Endothelial cell of umbilical vein (primary cell): ENCODE measurements around the gene VPS54. TPM values are rescaled to one million over a fixed set of nuclear protein-coding genes. Genes with fewer than 3 reads are reported as not detected.

Experiments
- BruUV-seq: library from RNA; stranded (reverse); fragments of 400-500 nt; replicated peaks from 2 replicates; lab custom pipeline; 2021; lab: Mats Ljungman, UMichigan
- CTCF ChIA-PET: fragments of 300-600, 350-600 bp; sonication (Branson Sonifier 250); formaldehyde crosslinking; loops from one replicate; lab custom pipeline; 2021; ENCODE audit warnings: antibody characterized with exemption, inconsistent platforms; lab: Charles Lee
- POLR2A ChIA-PET: fragments of 300-600, 350-600 bp; sonication (Branson Sonifier 250); formaldehyde crosslinking; loops from one replicate; lab custom pipeline; 2021; ENCODE audit warnings: antibody characterized with exemption, inconsistent platforms; lab: Charles Lee
- DNase-seq: peaks from one replicate; pipeline ENCODE4 v3.0.0-alpha.2; 2011; ENCODE audit warnings: low read depth, low spot score
- FAIRE-seq: peaks from 2 replicates; lab custom pipeline; 2011; peaks lifted over from hg19 to GRCh38; lab: Jason Lieb, UNC
- H2AFZ ChIP-seq: 2 replicates; pipeline ENCODE4 v1.6.0; 2012; ENCODE audit warnings: low read depth, low read length, control low read depth, inconsistent platforms
- H3K27ac ChIP-seq: 2 replicates; pipeline ENCODE4 v1.5.1; 2011; ENCODE audit warnings: low read depth, mild to moderate bottlenecking, control low read depth, low read length, moderate library complexity; ENCODE audit not compliant: insufficient read depth
- H3K27me3 ChIP-seq, 2 experiments: 2 replicates each; pipeline versions ENCODE4 v1.6.0 to v1.6.1; 2011; ENCODE audit warnings: low read length in 2 of 2, mixed read lengths in 1 of 2; ENCODE audit not compliant: control insufficient read depth in 2 of 2, insufficient read depth in 2 of 2
- H3K36me3 ChIP-seq, 2 experiments: 2 replicates in 1 of 2; 3 replicates in 1 of 2; pipeline ENCODE4 v1.5.1; 2011; ENCODE audit warnings: low read length in 2 of 2, mild to moderate bottlenecking in 1 of 2, moderate library complexity in 1 of 2; ENCODE audit not compliant: control insufficient read depth in 2 of 2, insufficient read depth in 2 of 2; ENCODE audit errors: extremely low read depth in 1 of 2
- H3K4me1 ChIP-seq: 3 replicates; pipeline ENCODE4 v1.5.1; 2011; ENCODE audit warnings: mild to moderate bottlenecking, low read length; ENCODE audit not compliant: control insufficient read depth, insufficient read depth; ENCODE audit errors: extremely low read depth
- H3K4me2 ChIP-seq: 2 replicates; pipeline ENCODE4 v1.6.1; 2011; ENCODE audit warnings: low read length, control low read depth, mixed read lengths; ENCODE audit not compliant: insufficient read depth
- H3K4me3 ChIP-seq, 3 experiments: fragments of 200-600 bp in 1 of 3; sonication (generic), shearing (Covaris generic) in 1 of 3; replicated peaks in 1 of 3; 2 replicates each; pipeline ENCODE4 v1.5.1; 2011 to 2016; ENCODE audit warnings: control low read depth in 3 of 3, low read length in 3 of 3, mild to moderate bottlenecking in 2 of 3, inconsistent platforms in 1 of 3, low read depth in 1 of 3, moderate library complexity in 1 of 3; ENCODE audit not compliant: insufficient read depth in 1 of 3
- H3K79me2 ChIP-seq: 2 replicates; pipeline ENCODE4 v1.6.0; 2012; ENCODE audit warnings: low read length, inconsistent platforms; ENCODE audit not compliant: control insufficient read depth, insufficient read depth
- H3K9ac ChIP-seq: replicated peaks from 2 replicates; pipeline ENCODE3; 2011; ENCODE audit warnings: low read length, control low read depth; ENCODE audit not compliant: insufficient read depth; ENCODE audit errors: extremely low read depth
- H3K9me1 ChIP-seq: replicated peaks from 3 replicates; pipeline ENCODE4 v1.6.0; 2011; ENCODE audit warnings: mild to moderate bottlenecking, low read length; ENCODE audit not compliant: control insufficient read depth, insufficient read depth; ENCODE audit errors: extremely low read depth
- H3K9me3 ChIP-seq: replicated peaks from 2 replicates; pipeline ENCODE4 v1.5.1; 2012; ENCODE audit warnings: low read length, inconsistent platforms; ENCODE audit not compliant: control insufficient read depth, insufficient read depth
- H4K20me1 ChIP-seq: replicated peaks from 2 replicates; pipeline ENCODE3; 2011; ENCODE audit warnings: mild to moderate bottlenecking, low read length; ENCODE audit not compliant: control insufficient read depth, insufficient read depth; ENCODE audit errors: extremely low read depth
- CTCF ChIP-seq, 2 donors: IDR thresholded peaks; 1 replicate in 1 of 2; 2 replicates in 1 of 2; pipeline ENCODE4 v1.5.1; 2011; ENCODE audit warnings: low read length in 2 of 2, mild to moderate bottlenecking in 2 of 2, moderate library complexity in 2 of 2, control low read depth in 1 of 2, inconsistent platforms in 1 of 2, low read depth in 1 of 2; ENCODE audit not compliant: insufficient read depth in 1 of 2; ENCODE audit errors: extremely low read depth in 1 of 2
- EZH2 ChIP-seq: IDR thresholded peaks from 2 replicates; pipeline ENCODE4 v1.6.1; 2012; ENCODE audit warnings: borderline replicate concordance, low read depth, mild to moderate bottlenecking, moderate library complexity, low read length, inconsistent platforms; ENCODE audit not compliant: severe bottlenecking
- FOS ChIP-seq: IDR thresholded peaks from 2 replicates; pipeline ENCODE4 v1.6.1; 2011; ENCODE audit warnings: mild to moderate bottlenecking, low read length, moderate library complexity, borderline replicate concordance; ENCODE audit not compliant: insufficient read depth
- GATA2 ChIP-seq: IDR thresholded peaks from 2 replicates; pipeline ENCODE4 v1.7.0; 2011; ENCODE audit warnings: low read depth, mild to moderate bottlenecking, moderate library complexity, mixed read lengths, low read length; ENCODE audit not compliant: insufficient read length, insufficient read depth
- JUN ChIP-seq: IDR thresholded peaks from 2 replicates; pipeline ENCODE4 v1.6.1; 2011; ENCODE audit warnings: borderline replicate concordance, low read depth; ENCODE audit not compliant: insufficient read length, insufficient read depth
- MAX ChIP-seq: IDR thresholded peaks from 2 replicates; pipeline ENCODE4 v1.6.1; 2011; ENCODE audit not compliant: insufficient read depth, insufficient read length
- MYC ChIP-seq: IDR thresholded peaks from one replicate; pipeline ENCODE4 v1.6.1; 2011; ENCODE audit warnings: mild to moderate bottlenecking, low read depth, low read length
- POLR2A ChIP-seq: IDR thresholded peaks from 2 replicates; pipeline ENCODE4 v1.6.1; 2012; ENCODE audit warnings: low read depth, mild to moderate bottlenecking, control low read depth, low read length
- POLR2AphosphoS5 ChIP-seq: IDR thresholded peaks from 2 replicates; pipeline ENCODE4 v1.6.1; 2012; ENCODE audit warnings: low read depth, mild to moderate bottlenecking, control low read depth, low read length, moderate library complexity; ENCODE audit not compliant: insufficient read depth
- dilution Hi-C: fragments of 300-500 bp; cut with MboI; formaldehyde crosslinking; loops from one replicate; pipeline ENCODE4 v1.15.0; 2019; ENCODE audit warnings: low sequenced_read_pairs; ENCODE audit not compliant: extremely low pct_ligation_motif_present
- intact Hi-C: fragments of 100-400 bp; cut with micrococcal nuclease; formaldehyde crosslinking; loops from one replicate; pipeline ENCODE4 v1.10.0; 2022
- polyA plus RNA-seq, 4 experiments: library from polyadenylated mRNA; depleted of rRNA in 3 of 4; stranded (reverse) in 3 of 4; unstranded in 1 of 4; fragments of >200 nt; gene quantifications; 2 replicates each; pipeline versions ENCODE4 v1.2.1 to v1.2.3, GENCODE V29; 2011 to 2012; ENCODE audit warnings: missing spikeins in 1 of 4
- total RNA-seq: library from RNA; stranded (reverse); gene quantifications from 2 replicates; pipeline ENCODE4 v1.2.3, GENCODE V29; 2021

Gene VPS54
- total and polyA plus RNA-seq, 2 donors (not counting 3 experiments of a cell fraction or from before 2014, with no cell fraction given), result 6.3 to 17.7 TPM

- Histone ChIP-seq H3K4me2 (peak overlapping the region; percentile 19), H3K9me3 (no peaks in the 10 kb centered on the region), H3K9me1 (no peaks in the 10 kb centered on the region), H4K20me1 (no peaks in the 10 kb centered on the region), H3K79me2 (peaks cover 14% of the 10 kb centered on the region), H3K9ac (no peak overlapping the region), H3K36me3 (no peaks in the 10 kb centered on the region), H3K4me1 (peaks cover 22% of the 10 kb centered on the region), H3K4me3 (no peak overlapping the region), H3K27me3 (no peaks in the 10 kb centered on the region), H2AFZ (no peak overlapping the region), H3K27ac (peak overlapping the region; percentile 45)
- FAIRE-seq, result no peak
- no peak for TF ChIP-seq EZH2
- no peak for TF ChIP-seq MYC
- TF ChIP-seq MAX, result no peak
- TF ChIP-seq JUN, result no peak
- no peak for TF ChIP-seq GATA2
- no peak for TF ChIP-seq POLR2A
- no peak for TF ChIP-seq POLR2AphosphoS5
- TF ChIP-seq FOS, result no peak
- no peak for TF ChIP-seq CTCF (IDR thresholded peaks at IDR 0.05; ENCODE audit: extremely low read depth in 1 of 2, insufficient read depth in 1 of 2, low read depth in 1 of 2, low read length in 2 of 2)
- ChIA-PET CTCF (no interaction called here), POLR2A (no interaction called here)
- intact Hi-C loops, result no loop called here
- peak; percentile 36 for DNase-seq
- no TSS peak for BruUV-seq
- dilution Hi-C loops, result no loop called here
Measured at GRCh38 chr2:63984606-63985359, 34.4 kb downstream of the VPS54 start.
